ENCODE results near the gene RALGAPB.

The RALGAPB gene

DNA sequence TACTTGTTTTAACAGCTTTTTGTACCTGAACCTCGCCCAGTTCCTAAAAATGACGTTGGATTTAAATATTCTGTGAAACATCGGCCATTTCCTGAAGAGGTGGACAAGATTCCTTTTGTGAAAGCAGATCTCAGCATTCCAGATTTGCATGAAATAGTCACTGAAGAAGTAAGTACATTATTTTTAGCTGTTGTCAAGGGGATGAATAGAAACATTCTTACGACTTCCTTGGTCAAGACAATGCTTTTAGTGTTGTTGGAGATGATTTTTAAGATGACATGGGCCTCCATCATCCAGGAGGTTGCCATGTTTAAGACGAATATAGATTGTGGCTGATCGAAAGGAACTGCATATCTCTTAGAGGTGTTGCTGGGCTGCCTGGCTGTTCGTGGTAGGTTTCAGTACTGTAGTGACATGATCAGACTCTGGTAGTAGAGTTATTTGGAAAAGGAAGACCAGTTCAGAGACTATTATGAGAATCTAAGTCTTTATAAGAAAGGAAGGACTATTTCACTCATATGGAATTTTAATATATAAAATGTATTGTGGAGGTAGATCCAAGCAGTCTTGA is 78.5 kb downstream of the RALGAPB start:
- DNase-seq, result no peak

DNA sequence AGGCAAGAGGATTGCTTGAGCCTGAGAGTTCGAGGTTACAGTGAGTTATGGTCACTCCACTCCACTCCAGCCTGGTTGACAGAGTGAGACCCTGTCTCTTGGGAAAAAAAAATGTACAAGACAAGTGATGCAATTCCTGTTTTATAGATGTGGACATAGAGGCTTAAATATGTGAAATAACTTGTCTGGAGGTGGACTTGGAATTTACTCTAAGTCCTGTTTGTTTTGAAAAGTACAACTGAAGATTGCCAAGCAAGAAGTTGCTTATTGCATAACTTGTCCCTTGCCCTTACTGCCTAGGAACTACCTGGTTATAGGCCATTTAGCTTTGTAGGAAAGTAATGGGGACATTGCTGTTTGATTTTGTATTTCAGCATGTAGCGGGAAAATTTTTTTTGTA is 82.3 kb downstream of the RALGAPB start:
- DNase-seq, result no peak

DNA sequence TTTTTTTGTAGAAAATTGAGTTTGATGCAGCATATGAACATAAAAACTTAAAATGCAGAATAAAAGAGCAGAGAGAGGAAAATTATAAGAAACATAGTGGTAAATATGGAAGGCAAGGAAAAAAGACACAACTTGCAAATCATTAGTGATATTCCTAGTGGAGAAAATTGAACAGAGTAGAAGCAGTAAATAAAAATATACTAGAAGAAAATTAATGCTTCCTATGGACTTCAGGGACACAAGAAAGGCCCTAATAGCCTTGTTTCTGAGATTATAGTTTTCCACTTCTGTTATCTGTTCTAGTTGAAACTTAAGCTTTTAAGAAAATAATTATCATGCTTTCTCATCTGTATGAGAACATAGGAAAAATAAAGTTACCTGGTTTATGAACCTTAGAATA is 82.8 kb downstream of the RALGAPB start:
- no peak for DNase-seq

DNA sequence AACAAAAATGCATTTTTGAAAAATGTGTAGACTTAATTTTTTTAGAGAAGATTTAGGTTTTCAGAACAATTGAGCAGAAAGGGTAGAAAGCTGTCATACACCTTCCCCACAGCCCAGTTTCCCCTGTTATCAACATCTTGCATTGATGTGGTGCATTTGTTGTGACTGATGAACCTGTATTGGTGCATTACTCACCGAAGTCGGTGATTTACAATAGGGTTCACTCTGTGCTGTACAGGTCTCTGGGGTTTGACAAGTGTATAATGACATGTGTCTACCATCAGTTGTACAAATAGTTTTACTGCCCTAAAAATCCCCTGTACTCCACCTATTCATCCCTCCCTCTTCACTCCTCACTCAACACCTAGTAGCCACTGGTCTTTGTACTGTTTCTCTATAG is 84.5 kb downstream of the RALGAPB start:
- no peak for DNase-seq

DNA sequence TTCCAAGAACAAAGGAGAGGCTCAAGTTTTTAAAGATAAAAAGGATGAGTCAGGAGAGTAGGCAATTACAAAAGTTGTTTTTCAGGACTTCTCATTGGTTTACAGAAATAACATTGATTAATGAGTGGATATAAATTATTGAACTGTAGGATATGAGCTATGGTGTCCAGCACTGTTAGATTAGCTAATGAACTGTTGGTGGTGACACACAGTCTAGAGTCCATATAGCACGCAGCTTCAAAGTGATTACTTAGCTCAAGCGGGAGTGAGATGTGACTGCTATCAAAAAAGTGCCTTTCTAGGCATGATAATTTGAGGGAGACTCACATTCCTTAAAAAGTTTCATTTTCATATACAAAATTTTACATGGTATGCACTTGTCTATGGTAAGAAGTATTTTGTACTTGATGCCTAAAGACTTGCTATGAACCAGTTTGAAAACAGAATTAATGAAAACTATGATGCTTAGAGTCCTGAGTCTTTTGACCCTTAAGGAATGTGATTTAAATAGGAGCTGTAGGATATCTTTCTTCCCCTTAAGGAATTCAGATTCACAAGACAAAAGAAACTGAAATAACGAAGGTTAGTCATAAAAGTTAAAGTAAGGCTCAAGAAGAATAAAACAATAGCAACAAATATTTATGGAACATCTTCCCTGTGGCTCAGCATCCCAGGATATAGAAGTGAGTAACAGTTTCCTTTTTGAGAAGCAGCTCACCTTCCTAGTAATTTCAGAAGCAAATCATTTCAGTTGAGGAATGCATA is 86.1 kb downstream of the RALGAPB start:
- no peak for DNase-seq

DNA sequence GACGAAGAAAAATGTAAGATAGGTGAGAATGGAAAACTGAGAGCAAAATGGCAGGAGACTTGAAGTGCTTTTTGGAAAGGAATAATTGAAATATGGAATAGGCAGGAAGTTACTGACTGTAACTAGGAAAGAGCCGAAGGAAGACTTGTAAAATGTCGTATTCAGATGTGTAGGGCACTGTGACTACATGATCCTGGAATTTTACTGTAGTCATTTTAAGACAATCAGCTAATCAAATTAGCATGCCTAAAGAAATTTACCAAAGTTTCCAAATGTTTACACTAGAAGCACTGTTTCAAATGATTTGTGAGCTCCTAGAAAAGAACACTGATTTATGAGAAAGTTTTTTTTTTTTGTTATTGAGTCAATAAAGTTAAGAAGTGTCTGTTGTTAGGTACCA is 87.1 kb downstream of the RALGAPB start:
- DNase-seq, result no peak

DNA sequence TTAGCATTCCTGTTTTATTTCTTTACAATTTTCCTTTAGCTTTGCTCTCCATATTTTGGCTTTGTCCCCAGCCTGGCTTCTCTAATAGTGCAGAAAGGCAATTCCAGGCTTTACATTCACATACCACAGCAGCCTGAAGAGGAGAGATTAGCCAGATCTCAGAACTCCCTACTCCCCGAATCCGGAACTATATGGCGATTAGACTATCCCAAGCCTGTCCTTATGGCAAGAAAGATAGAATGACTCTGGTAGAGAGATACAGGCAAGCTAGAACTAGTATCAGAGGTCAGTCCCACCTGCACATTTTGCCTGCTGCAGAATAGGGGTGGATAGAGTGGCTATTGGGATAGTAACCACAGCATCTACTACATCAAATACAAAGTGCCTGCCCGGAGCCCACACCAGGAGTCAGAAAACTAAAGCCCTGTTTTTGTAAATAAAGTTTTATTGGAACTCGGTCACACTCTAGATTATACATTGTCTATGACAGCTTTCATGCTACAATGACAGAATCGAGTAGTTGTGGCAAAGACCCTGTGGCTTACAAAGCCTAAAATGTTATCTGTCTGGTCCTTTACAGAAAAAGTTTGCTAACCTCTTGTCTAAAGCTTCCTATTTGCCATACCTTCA is 91.3 kb downstream of the RALGAPB start:
- DNase-seq, result no peak

DNA sequence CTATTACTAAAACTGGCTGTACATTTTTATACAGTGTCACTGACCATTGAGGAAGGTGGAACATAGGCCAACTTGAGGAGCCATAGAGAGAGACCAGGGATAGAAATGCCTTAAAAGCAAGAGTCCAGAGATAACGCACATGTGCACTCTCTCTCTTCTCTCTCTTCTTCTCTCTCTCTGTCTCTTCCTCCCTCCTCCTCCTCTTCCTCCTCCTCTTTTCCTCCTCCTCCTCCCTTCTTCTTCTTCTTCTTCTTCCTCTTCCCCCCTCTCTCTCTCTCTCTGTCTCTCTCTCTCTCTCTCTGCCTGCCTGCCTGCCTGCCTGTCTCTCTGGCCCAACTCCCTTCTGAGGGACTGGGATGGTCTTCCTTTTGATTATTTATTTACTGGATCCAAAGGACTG is 92.0 kb downstream of the RALGAPB start:
- DNase-seq, result no peak

DNA sequence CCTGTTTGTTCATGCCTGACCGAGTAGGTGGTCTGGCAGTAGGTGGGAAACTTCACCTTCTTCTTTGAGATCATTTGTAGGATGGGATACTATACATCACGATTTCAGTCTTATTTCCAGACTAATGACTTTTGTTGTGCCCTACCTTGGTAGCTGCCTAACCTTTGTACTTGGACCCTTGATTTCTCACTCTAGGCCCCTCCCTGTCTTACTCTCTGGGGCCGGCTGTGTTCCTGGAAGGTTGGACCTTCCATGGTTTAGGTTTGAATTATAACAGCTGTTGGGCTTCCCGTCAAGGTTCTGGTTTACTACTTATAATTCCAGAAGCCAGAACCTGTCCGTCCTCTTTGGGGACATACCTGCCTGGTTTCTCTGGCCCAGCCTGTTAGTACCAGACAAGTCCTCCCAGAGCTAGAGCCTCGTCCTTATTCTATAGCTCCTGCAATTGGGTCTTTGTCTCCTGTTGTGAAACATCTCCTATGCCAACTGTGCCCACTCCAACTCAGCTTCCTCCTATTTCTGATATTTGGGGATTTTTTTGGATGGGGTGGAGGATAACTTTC is 93.5 kb downstream of the RALGAPB start:
- no peak for DNase-seq

DNA sequence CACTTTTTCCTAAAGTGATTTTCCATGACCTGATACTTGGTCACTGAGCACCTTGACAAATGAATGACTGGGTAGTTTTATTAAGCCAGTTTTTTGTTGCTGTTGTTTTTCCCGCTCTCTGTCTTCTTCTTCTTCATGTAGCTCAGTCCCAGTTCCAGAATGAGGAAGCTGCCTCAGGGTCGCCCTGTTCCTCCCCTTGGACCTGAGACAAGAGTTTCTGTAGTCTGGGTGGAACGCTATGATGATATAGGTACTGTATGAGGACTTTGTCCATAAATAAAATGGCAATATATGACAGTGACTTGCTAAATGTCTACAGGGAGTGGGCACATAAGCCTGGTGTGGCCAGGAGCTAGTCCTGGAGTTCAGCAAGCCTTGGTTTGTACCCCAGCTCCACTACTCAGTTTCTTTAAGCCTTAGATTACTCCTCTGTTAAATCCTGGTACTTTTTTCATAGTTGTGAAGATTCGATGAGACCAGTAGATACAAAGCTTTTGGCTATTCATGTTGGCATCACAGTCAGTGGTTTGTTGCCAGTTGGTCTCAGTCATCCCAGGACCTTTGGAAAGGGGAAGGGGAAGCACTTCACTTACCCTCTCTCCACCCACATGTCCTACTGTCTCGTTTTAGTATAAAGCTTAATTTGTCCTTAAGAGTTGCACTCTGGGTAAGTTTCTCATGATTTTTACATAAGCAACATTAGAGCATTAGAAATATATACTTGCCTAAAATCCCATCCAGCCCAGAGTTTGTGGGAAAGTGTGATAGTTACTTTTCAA is 97.3 kb downstream of the RALGAPB start:
- DNase-seq, result no peak

DNA sequence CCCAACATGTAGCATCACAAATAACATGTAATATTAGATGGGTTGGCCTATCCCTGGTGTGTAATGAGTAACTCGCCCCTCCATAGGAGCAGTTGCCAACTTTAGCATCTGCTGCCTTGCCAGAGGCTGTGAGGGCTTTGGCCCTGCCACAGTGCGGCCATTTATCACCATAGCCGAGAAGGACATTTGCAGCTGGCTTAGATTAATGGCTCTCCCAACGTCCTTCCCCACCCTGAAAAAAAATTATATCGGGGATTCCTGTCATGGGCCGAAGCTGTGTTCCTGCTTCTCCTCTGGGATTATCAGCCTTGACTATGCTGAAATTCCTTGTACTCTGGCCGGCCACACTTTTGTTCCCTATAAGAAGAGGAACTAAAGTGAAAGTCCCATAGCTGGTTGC is 100.8 kb downstream of the RALGAPB start:
- DNase-seq, result no peak

DNA sequence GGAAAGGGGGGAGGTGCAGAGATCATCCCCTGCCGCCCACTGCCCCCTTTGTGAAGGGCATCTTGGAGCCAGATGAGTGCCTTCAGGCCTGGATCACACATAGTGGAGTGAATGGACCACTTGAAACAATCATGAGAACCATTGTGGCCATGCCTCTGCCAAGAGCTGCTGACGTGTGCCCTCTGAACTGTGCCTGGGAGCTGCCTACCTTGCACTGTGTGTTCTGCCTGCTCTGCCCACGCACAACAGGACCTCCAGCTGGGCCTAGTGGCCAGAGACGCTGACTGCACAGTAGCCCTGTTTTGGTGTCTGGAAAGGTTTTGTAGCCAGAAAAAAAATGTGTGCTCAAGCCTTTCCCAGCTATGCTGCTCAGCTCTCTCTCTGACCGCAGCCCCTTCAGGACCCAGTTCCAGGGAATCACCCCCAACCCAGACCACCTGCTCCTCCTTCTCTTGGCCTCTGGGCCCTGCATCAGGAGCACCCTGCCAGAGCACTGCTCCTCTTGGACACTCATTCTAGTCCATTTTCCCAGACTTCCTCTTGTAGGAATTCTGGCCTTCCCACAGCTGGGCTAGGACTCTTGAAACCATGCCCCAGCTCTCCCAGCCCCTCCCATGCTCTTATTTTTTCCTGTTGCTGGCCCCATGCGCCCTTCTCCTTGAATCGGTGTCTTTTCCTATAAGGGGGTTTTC is 106.7 kb downstream of the RALGAPB start:
- peak; percentile 61 for DNase-seq

DNA sequence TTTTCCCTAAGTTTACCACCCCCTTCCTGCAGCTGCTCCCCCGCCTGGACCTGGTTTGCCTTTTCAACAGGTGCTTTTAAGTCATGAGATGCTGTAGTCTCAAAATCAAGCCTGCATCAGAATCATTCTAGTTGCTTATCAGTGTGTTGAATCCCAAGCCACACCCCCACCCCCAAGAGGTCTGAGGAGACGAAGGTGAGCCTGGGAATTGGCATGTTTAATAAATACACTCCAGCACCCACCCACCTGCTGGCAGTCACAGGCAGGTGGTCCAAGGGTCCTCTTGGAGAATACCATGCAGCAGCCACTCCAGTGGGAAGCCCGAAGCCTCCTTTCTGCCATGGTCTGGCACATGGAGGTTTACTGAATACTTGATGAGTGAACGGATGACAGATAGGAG is 107.3 kb downstream of the RALGAPB start:
- DNase-seq, result peak; percentile 18

DNA sequence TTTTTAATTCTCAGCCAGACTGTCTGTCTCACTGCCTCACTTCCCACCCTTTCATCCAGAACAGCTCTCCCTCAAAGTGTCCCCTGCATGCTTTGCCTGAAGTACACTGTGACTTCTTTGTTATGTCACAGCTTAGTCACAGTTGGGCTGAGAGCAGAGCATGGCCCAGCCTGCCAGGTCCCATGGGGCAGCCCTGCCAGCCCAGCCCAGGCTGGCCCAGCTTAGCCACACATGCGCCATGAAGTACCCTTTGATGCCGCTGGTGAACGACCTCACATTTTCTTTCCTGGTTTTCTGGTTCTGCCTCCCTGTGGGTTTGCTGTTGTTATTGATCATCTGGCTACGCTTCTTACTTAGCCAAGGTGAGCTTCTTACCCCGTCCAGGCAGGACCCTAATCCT is 108.4 kb downstream of the RALGAPB start, which contains the start of gene ADIG:
TSS of gene ADIG (plus strand) at position 185 of the 400 bp plus-strand sequence. CDS start at position 239, 54 bp downstream.
- peak; percentile 91 for DNase-seq

DNA sequence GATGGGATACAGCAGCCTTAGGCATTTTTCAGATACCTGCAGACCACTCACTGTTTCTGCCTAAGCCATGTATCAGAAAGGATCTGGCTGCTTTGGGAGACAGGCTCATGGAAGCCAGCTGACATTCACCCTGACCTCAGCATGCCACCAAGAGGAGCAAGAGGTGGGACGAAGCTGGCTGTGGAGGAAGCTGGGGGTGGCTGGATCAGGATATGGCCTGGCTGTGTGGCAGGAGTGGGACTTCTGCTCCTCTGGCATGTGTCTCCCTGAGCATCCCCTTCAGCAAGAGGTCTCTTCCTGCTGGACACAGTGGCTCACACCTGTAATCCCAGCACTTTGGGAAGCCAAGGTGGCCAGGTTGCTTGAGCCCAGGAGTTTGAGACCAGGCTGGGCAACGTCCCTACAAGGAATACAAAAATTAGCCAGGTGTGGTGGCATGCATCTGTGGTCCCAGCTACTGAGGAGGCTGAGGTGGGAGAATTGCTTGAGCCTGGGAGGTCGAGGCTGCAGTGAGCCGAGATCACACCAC is 109.3 kb downstream of the RALGAPB start:
- no peak for DNase-seq

DNA sequence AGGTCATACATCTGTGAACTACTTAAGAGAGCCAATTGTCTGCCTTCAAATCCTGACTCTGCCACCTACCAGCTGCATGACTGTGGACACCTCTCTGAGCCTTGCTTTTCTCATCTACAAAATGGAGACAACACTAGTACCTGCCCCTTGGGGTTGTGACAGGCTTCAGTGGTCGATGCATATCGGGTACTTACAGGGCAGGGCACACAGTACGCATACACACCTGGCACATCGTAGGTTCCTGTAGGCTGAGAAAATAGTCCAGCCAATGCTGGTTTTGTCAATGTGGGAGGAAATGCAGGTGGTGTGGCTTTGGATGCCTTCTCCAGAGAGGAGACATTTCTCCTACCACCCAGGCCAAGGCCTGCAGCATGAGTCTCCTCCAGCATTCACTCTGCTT is 110.7 kb downstream of the RALGAPB start:
- DNase-seq, result no peak

DNA sequence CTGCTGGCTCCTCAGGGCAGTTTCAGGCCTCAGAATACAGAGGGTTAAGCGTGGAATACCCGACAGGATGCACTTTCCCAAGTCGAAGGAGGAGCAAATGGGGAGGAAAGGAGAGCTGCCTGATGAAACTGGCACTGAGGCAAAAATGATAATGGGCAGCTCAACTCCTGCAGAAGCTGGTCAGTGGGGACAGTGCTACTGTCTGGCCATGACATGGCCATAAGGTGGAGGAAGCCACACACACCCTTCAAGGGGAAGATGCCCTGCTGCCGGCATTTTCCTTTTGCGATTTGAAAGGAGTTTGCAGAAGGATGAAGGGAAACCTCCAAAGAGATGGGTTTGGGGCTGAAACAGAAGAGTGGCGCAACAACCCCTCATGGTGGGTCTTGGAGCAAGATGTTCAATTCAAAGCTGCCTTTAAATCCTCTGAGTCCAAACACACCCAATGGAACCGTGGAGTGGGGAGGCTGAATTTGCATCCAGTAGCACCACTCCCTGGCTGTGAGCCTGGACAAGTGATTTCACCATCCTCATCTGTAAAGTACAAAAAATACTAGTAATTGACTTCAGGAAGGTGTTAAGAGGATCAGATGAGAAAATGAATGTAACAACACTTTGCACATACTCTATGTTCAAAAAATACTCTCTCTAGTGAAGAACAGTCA is 111.6 kb downstream of the RALGAPB start:
- DNase-seq, result no peak

DNA sequence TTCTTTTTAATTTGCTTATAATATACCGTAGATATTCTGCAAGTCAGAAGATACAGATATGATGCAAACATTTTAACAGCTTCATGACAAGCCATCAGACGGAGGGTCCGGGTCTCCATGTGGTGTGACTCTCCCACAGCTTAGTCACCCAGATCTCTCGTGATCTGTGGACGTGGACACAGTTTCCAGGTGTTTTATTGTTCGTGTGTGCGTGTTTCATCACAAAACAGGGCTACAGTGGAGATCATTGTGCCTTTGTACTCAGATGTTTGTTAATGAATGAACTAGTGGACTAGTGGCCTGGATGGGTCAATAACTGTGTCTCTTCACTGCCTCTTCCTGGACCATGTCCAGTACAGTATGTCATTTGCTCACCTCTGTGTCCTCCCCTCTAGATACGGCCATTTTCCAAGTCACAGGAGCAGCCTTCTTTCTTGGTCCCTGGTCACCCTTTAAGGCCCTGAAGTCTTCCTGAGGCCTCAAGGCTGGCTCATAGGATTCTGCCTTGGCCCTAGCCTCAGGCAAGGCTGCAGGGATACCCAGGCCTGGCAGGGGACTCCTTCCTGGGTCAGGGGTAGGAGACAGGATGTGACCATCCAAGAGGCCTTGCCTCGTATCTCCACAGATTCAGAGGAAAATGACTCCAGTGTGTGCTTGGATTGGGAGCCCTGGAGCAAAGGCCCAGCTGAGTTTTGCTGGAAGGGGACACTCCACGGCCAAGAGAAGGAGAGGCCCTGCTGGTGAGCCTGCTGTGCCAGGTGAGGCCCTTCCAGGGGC is 112.9 kb downstream of the RALGAPB start:
- no peak for DNase-seq

DNA sequence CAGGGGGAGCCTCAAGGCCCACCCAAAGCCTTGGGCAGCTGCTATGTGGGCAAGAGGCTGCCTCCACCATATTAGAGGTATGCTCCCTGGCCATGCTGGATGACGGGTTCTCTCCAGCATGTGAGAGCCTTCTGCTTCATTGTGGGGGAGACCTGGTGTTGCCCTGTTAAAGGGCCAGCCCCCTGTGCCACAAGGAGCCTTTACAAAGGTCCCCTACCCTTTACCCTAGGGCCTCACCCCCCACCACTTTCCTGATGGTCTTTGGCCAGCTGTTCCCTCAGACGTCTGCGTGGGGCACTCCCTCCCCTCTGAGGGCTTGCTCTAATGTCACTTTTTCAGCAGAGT is 113.5 kb downstream of the RALGAPB start:
- DNase-seq, result no peak

DNA sequence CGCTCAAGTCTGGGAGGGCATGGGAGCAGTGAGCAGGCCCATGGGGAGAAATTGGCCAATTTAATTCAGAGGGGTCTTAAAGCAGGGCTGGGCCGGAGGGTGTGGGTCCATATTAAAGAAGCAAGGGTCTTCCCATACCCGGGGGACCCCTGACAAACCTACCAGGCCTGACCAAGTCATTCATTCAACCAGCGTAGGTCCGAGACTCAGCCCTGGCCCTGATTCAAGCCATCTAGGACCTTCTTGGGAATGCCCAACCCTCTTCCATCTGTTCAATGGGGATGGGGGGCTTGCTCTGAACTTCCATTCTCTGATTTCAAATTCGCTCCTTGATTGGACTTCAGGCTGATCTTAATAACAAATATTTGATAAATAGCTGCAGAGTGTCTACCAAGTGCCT is 115.7 kb downstream of the RALGAPB start:
- DNase-seq, result no peak

DNA sequence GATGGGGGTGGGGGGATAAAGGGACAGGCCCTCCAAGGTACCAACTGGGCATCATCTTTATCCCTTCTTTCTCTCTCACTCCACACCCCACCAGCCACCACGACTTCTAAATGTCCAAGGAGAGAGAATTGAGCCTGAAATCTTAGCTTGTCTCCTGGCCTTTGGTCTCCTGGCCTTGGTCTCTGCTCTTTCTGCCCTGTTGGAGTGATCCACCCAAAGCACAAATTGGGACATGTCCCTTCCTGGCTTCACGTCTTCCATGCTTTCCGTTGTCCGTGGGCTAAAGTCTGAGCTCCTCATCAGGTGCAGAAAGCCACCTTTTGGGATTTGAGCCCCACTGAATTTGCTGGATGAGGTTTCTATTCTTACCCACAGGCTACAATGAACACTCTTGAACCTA is 116.7 kb downstream of the RALGAPB start:
- no peak for DNase-seq
